Mesothelial cell of epicardium (in vitro differentiated cells): ENCODE measurements around the gene ACSS1. TPM values are rescaled to one million over a fixed set of nuclear protein-coding genes. Genes with fewer than 3 reads are reported as not detected.

ENCODE experiments used
- DNase-seq, 2 experiments: peaks; one replicate each; pipeline ENCODE4 v3.0.0; 2021; ENCODE audit warnings: low spot score in 2 of 2; ENCODE audit not compliant: unreplicated experiment in 2 of 2
- H3K27ac Mint-ChIP-seq: 2 replicates; pipeline ENCODE4 v1.8.0; 2021; ENCODE audit warnings: mixed read lengths
- H3K27me3 Mint-ChIP-seq: 2 replicates; pipeline ENCODE4 v1.8.0; 2021; ENCODE audit warnings: low read depth, mixed read lengths
- H3K36me3 Mint-ChIP-seq: 2 replicates; pipeline ENCODE4 v1.8.0; 2021; ENCODE audit warnings: mixed read lengths
- H3K4me1 Mint-ChIP-seq: 2 replicates; pipeline ENCODE4 v1.8.0; 2021; ENCODE audit warnings: mixed read lengths
- H3K4me3 Mint-ChIP-seq: 2 replicates; pipeline ENCODE4 v1.8.0; 2021; ENCODE audit warnings: mild to moderate bottlenecking, moderate library complexity, mixed read lengths
- H3K9me3 Mint-ChIP-seq: 2 replicates; pipeline ENCODE4 v1.8.0; 2021; ENCODE audit warnings: mixed read lengths
- CTCF ChIP-seq: fragments of 200-600 bp; sonication (generic); IDR thresholded peaks from one replicate; pipeline ENCODE4 v1.5.0; 2021; ENCODE audit warnings: antibody characterized with exemption; ENCODE audit not compliant: unreplicated experiment
- total RNA-seq: library from RNA; stranded (reverse); gene quantifications from 3 replicates; pipeline ENCODE4 v1.2.1, GENCODE V29; 2021

ACSS1 gene
- total RNA-seq, 1 donor from 2014 or later = 4.8 TPM

GRCh38 chr20:24995741-24996448 lies 62.0 kb downstream of the ACSS1 start:
- peaks cover 49% of the 10 kb centered on the region for H3K4me1 Mint-ChIP-seq
- no peak overlapping the region for H3K4me3 Mint-ChIP-seq
- H3K27me3 Mint-ChIP-seq = peaks cover 31% of the 10 kb centered on the region
- no peak overlapping the region for H3K27ac Mint-ChIP-seq
- no peak for DNase-seq
- no peaks in the 10 kb centered on the region for H3K9me3 Mint-ChIP-seq
- TF ChIP-seq CTCF = no peak
- no peaks in the 10 kb centered on the region for H3K36me3 Mint-ChIP-seq

GRCh38 chr20:24994470-24995368 lies 63.2 kb downstream of the ACSS1 start:
- Mint-ChIP-seq H3K9me3 (no peaks in the 10 kb centered on the region), H3K4me3 (peak overlapping the region; percentile 34), H3K27me3 (peaks cover 25% of the 10 kb centered on the region), H3K36me3 (no peaks in the 10 kb centered on the region), H3K27ac (no peak overlapping the region), H3K4me1 (peaks cover 44% of the 10 kb centered on the region)
- DNase-seq = peak; percentile 46 to 85
- TF ChIP-seq CTCF = peak; percentile 68

DNA sequence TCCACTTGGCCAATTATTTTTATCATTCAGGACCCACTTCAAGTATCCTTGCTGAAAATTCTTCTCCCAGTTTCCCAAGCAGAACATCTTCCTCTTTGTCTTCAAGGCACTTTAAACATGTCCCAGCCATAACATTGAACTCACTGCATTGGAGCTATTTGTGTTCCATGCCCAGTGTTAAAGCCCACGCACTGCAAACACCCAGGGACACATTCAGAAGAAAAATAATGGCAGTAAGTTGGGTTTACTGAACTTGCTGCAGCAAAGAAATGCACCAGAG lies 63.8 kb downstream of the ACSS1 start:
- TF ChIP-seq CTCF = no peak
- H3K4me1 Mint-ChIP-seq = peaks cover 39% of the 10 kb centered on the region
- peak overlapping the region; percentile 94 for H3K27ac Mint-ChIP-seq
- DNase-seq = no peak
- H3K27me3 Mint-ChIP-seq = peaks cover 22% of the 10 kb centered on the region
- no peaks in the 10 kb centered on the region for H3K36me3 Mint-ChIP-seq
- no peak overlapping the region for H3K4me3 Mint-ChIP-seq
- no peaks in the 10 kb centered on the region for H3K9me3 Mint-ChIP-seq

DNA sequence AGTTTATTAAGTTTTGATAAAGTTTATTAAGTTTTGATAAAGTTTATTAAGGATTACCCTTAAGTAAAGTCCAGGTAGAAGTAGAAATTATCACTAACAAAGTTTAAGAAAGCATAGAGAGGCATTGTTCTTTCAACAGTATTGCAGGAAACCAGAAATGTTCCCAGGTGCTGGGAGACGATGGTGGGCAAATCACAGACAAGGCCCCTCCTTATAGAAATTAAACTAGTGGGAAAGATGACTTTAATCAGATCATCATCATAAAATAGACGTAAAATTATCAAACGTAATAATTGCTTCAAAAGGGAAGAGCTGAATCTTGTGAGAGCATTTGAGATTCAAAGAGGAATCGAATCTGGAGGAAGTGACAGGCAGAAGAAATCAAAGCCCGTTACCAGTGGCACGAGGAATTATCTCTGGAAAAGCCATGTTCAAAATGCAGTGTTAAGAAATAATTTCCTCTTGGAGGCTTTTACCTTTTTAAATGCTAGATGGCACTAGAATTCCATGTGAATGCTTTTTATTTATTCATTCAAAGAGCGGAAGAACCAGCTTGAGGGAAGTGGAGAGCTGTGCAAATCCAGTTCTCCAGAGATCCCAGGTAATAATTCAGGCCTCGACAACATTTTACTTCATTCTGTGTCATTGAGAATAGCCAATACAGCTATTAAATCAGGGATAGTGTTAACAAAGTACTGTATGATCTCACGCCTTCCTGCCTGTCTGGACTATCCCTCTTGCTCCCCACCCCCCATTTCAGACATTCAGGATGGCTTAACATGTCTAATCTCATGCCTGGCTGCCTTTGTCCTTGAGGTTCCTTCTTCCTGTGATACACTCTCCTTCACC lies 64.4 kb downstream of the ACSS1 start:
- Mint-ChIP-seq H3K4me1 (peaks cover 39% of the 10 kb centered on the region), H3K27me3 (peaks cover 17% of the 10 kb centered on the region), H3K27ac (peak overlapping the region; percentile 94), H3K36me3 (no peaks in the 10 kb centered on the region), H3K4me3 (peak overlapping the region; percentile 91), H3K9me3 (no peaks in the 10 kb centered on the region)
- no peak for TF ChIP-seq CTCF
- no peak for DNase-seq

GRCh38 chr20:24992487-24993205 lies 65.3 kb downstream of the ACSS1 start, which contains the start of gene APMAP:
Gene APMAP, minus strand, starts transcription at chr20:24992751. Its CDS starts 63 bp downstream, at chr20:24992688.
- Mint-ChIP-seq H3K27me3 (peaks cover 10% of the 10 kb centered on the region), H3K9me3 (no peaks in the 10 kb centered on the region), H3K36me3 (no peaks in the 10 kb centered on the region), H3K4me1 (peaks cover 39% of the 10 kb centered on the region), H3K27ac (peak within 1 kb of the TSS; percentile 94), H3K4me3 (peak within 1 kb of the TSS; percentile 91)
- peak; percentile 85 to 97 for DNase-seq
- no peak for TF ChIP-seq CTCF
